HG02884 (cell line): ENCODE results near the gene UVSSA.
"Not testable (repeated sequence)": the region's sequence is repeated elsewhere in the genome, so short reads cannot be mapped to it uniquely, and the experiment has no call there.

ENCODE experiments used
- ATAC-seq: cut with Tn5 transposase; IDR thresholded peaks from one replicate; pipeline ENCODE4 v1.9.1; 2021; ENCODE audit warnings: mild to moderate bottlenecking, moderate library complexity; ENCODE audit not compliant: unreplicated experiment

Gene UVSSA

DNA sequence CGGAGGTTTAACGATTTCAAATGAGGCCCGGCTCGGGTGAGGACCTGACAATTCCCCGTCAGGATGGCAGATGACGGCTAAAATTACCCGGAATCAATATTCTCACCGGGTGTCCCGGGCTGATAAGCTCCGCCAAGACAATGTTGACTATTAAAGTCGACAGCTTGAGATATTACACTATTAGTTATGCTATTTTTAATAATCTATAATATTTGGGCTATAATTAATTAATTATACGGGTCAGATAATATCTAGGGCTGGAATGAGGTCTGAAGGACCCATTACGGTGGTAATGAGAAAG, 68.6 kb downstream of the UVSSA start:
- no peak for ATAC-seq

DNA sequence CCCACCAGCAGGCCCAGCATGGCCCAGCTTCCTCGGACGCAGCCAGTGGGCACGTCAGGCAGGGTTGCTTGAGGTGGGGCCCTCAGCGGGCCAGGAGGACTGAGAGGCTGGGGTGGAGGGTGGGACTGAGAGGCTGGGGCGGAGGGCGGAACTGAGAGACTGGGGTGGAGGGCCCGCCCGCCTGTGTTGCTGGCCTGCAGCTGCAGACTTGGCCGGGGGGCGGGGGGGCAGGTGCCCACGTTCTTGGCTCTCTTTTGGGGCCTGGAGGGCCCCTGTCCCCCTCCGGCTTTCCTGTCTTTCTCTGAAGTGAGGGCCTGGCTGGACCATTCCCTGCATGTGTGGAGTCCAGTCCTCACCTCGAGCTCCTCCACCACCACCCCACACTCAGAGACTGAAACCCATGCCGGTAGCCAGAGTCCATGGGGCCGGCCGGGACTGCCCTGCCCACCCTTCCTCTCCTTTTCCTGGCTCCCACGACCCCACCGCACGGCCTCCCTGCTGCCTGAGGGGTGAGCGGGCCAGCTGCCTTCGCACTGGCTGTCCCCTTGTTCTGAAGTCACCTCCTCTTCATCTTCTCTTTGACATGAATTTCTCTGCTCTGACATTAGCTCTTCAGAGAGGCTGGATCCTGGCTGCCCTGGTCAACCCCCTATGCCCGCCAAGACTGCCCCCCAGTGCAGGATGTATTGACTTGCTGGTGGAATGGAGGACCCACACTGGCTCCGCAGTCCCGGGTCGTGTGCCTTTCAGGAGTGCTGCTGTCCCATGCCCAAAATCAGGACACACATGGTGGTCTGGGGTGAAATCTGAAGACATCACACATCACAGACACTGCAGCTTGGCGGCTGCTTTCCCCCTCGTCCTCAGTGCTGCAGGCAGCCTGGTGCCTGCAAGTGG, 69.3 kb downstream of the UVSSA start:
- ATAC-seq = no peak

DNA sequence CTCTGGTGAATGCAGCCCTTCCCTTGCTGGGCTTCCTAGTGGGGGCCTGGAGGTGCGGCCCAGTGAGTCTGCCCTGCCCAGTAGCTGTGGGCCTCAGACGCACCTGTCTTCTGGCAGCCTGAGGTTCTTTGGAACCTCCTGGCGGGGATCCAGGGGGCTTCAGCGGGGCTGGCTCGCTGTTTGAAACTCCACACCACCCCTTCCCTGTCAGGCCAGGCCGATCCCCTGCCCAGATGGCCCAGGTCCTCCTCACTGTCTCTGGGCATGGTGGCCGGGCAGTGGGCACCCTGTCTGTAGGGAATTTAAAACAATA, 69.9 kb downstream of the UVSSA start:
- no peak for ATAC-seq

DNA sequence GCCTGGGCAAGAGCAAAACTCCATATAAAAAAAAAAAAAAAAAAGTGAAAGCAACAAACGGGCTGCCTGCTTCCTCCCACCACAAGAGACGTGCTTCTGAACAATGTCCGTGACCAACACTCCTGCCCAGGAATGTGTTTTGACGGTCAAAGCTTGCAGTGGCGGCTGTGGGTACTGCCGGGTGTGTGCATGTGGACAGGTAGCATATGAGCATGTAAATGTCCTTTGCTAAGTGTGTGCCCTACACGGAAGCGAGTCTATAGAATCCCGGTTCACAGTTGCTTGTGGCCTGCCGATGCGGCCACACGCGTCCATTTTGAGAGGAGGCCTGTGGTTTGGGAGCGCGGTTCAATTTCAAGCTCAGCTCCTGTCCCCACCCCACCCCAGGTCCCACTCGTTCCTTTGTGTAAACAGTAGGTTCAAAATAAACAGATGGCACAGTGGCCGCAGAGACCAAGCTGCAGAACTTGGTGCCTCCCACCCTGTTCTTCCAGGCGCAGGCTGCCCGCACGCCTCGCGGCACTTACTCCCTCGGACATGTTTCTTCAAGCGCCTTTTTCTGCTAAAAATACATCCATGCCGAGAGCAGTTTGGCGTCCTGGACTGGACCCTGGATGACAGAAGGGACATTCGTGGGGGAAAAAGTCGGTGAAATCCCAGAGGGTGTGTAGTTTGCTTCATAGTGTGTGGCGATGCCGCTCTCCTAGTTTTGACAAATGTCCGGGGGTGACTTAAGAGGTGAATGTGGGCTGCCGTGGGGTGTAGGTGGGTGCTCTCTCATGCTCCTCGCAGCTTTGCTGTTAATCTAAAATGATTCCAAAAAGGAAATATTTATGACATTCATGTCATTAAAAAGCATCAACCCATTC, 70.7 kb downstream of the UVSSA start:
- ATAC-seq = no peak

DNA sequence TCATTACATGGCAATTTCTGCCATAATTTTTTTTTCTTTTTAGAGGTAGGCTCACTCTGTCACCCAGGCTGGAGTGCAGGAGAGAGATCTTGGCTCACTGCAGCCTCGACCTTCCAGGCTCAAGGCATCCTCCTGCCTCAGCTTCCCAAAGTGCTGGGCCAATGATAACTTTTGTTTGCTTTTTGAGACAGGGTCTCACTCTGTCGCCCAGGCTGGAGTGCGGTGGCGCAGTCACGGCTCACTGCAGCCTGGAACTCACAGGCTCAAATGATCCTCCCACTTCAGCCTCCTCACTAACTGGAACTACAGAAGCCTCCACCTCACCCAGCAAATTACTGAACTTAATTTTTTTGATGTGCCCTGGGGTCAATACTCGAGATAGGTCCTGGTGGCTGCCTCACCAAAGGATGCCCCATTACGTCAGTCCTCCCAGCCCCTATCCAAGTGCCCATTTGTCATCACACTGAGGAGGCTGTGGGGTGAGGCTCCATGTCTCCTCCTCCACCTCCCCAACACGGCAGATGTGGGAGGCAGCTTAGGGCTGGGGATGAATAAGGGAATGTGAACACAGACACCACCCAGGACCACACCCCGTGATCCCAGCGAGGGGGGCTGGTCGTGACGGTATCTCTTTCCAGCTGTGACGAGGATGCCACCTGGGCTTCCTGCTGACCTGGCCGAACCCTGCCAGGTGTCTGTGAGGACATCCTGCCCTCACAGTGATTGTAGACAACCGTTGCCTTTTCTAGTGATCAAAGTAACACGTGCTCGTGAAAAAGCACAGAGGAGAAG, 71.7 kb downstream of the UVSSA start:
- no peak for ATAC-seq

DNA sequence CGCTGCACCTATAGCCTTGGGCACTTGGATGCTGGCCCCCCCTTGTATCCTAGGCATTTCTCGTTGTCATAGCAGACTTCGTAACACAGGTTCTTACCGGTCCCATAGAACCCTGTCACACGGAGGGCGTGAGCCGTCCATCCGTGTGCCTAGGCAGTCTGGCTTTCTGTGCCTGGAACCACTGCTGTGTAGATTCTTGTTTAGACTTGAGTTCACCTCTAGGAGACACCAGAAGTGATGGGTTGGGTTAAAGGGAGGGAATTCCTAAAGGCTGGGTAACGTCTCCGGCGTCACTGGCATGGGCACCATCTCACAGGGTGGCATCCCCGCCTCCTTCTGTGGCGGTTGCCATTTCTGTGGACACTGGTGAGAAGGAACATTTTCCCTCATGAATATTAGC, 72.7 kb downstream of the UVSSA start:
- no peak for ATAC-seq

DNA sequence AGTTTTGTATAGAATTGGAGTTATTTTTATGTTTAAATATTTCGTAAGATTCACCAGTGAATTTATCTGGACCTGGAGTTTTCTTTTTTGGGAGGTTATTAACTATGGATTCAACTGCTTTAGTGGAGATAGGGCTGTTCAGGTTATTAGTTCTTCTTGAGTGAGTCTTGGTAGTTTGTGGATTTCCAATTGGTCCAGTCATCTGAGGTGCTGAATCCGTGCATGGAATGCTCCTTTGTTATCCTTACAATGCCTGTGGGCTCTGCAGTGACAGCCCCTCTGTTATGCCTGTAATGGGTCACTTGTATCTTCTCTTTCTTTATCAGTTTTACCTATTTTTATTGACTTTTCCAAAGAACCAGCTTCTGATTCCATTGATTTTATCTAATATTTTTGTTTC, 74.6 kb downstream of the UVSSA start:
- no peak for ATAC-seq

DNA sequence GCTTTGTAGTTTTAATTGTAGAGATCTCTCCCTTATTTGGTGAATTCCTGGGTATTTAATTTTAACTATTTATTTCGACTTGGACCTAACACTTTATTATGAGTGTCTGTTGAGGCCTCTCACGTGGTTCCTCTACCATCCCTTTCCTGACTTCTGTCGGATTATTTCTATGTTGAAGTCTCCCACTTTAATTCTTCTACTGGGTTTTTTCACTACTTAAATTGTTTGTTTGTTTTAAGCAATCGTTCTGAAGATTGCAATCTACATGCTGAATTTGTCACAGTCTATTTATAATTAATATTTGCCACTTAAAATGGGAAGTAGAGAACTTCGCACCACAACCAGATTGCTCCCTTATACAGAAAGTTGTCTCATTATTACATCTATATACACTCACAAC, 80.0 kb downstream of the UVSSA start:
- ATAC-seq = no peak

DNA sequence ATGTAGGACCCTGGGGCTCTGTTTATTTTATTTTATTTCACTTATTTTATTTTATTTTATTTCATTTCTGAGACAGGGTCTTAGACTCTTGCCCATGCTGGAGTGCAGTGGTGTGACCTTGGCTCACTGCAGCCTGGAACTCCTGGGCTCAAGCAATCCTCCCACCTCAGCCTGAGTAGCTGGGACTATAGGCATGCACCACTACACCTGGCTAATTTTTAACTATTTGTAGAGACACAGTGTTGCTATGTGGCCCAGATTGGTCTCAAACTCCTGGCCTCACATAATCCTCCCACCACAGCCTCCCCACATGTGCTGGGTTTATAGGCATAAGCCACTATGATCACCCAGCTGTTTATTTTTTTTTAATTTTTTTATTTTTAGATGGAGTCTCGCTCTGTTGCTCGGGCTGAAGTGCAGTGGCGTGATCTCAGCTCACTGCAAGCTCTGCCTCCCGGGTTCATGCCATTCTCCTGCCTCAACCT, 96.7 kb downstream of the UVSSA start:
- ATAC-seq = not testable (repeated sequence)
